SK-N-SH (cell line): ENCODE data around the gene LMTK2. TPM values are rescaled to one million over a fixed set of nuclear protein-coding genes. Genes with fewer than 3 reads are reported as not detected.

Experiments
- CTCF ChIA-PET: fragments of 300-600, 350-600 bp; formaldehyde crosslinking; extraction: SDS; loops from one replicate; lab custom pipeline; 2021; lab: Yijun Ruan, JAX
- POLR2A ChIA-PET: fragments of 350-600 bp; sonication (Branson Sonifier 250); formaldehyde crosslinking; extraction: SDS; loops from one replicate; lab custom pipeline; 2020; ENCODE audit warnings: antibody characterized with exemption, inconsistent platforms; lab: Yijun Ruan, JAX
- DNase-seq: peaks from one replicate; pipeline ENCODE4 v3.0.0; 2012
- H2AFZ ChIP-seq: fragments of 200-600 bp; sonication (generic); 2 replicates; pipeline ENCODE4 v1.8.1; 2016; ENCODE audit warnings: antibody characterized with exemption, mild to moderate bottlenecking, low read depth
- H3F3A ChIP-seq: fragments of 200-600 bp; sonication (generic); replicated peaks from 2 replicates; pipeline ENCODE3; 2016; ENCODE audit warnings: antibody characterized with exemption, mild to moderate bottlenecking; ENCODE audit not compliant: insufficient read depth
- H3K27ac ChIP-seq, 2 experiments: fragments of 200-500 bp in 1 of 2; fragments of 200-600 bp in 1 of 2; sonication (Bioruptor generic) in 1 of 2; sonication (generic), shearing (Covaris generic) in 1 of 2; 2 replicates each; pipeline versions ENCODE4 v1.5.1 to v1.6.1; 2014 to 2016; ENCODE audit warnings: low read depth in 2 of 2, inconsistent platforms in 1 of 2, low read length in 1 of 2, mild to moderate bottlenecking in 1 of 2, mixed read lengths in 1 of 2
- H3K27me3 ChIP-seq: fragments of 200-600 bp; sonication (generic), shearing (Covaris generic); 2 replicates; pipeline ENCODE4 v1.6.1; 2016; ENCODE audit warnings: mixed run types; ENCODE audit not compliant: insufficient read depth
- H3K36me3 ChIP-seq, 2 experiments: fragments of 200-500 bp in 1 of 2; fragments of 200-600 bp in 1 of 2; sonication (Bioruptor generic) in 1 of 2; sonication (generic) in 1 of 2; replicated peaks in 1 of 2; 2 replicates each; pipeline versions ENCODE3 to v1.5.1; 2014 to 2016; ENCODE audit warnings: low read length in 1 of 2, mild to moderate bottlenecking in 1 of 2; ENCODE audit not compliant: insufficient read depth in 2 of 2, control insufficient read depth in 1 of 2
- H3K4me1 ChIP-seq, 2 experiments: fragments of 200-500 bp in 1 of 2; fragments of 200-600 bp in 1 of 2; sonication (Bioruptor generic) in 1 of 2; sonication (generic), shearing (Covaris generic) in 1 of 2; 2 replicates each; pipeline versions ENCODE4 v1.5.1 to v1.6.1; 2014 to 2016; ENCODE audit warnings: low read depth in 1 of 2, low read length in 1 of 2, mixed run types in 1 of 2; ENCODE audit not compliant: insufficient read depth in 2 of 2, control insufficient read depth in 1 of 2
- H3K4me2 ChIP-seq: fragments of 200-600 bp; sonication (generic), shearing (Covaris generic); 2 replicates; pipeline ENCODE4 v1.6.1; 2017; ENCODE audit warnings: mixed run types
- H3K4me3 ChIP-seq, 2 experiments: fragments of 200-500 bp in 1 of 2; fragments of 200-600 bp in 1 of 2; sonication (Bioruptor generic) in 1 of 2; sonication (generic), shearing (Covaris generic) in 1 of 2; 2 replicates each; pipeline versions ENCODE4 v1.5.1 to v1.8.1; 2014 to 2016; ENCODE audit warnings: low read depth in 2 of 2, inconsistent platforms in 1 of 2, low read length in 1 of 2, mild to moderate bottlenecking in 1 of 2, mixed read lengths in 1 of 2, moderate library complexity in 1 of 2
- H3K79me2 ChIP-seq: fragments of 200-600 bp; sonication (generic); 2 replicates; pipeline ENCODE4 v1.8.1; 2017; ENCODE audit warnings: mild to moderate bottlenecking; ENCODE audit not compliant: insufficient read depth
- H3K9ac ChIP-seq: fragments of 200-600 bp; sonication (generic); 2 replicates; pipeline ENCODE4 v1.6.1; 2017; ENCODE audit warnings: mixed run types
- H3K9me2 ChIP-seq: fragments of 200-600 bp; sonication (generic); 2 replicates; pipeline ENCODE4 v1.6.1; 2017; ENCODE audit warnings: mixed run types
- H3K9me3 ChIP-seq: fragments of 200-600 bp; sonication (generic); 2 replicates; pipeline ENCODE4 v1.6.1; 2017; ENCODE audit warnings: mixed run types, mild to moderate bottlenecking, moderate library complexity
- H4K20me1 ChIP-seq: fragments of 200-600 bp; sonication (generic); 2 replicates; pipeline ENCODE4 v1.6.1; 2017; ENCODE audit warnings: mild to moderate bottlenecking, mixed run types; ENCODE audit not compliant: insufficient read depth
- EP300 ChIP-seq, 2 experiments: IDR thresholded peaks; 2 replicates each; pipeline versions ENCODE4 v1.4.0 to v1.6.1; 2012; ENCODE audit warnings: borderline replicate concordance in 1 of 2, low read depth in 1 of 2, low read length in 1 of 2
- FOSL2 ChIP-seq: IDR thresholded peaks from 2 replicates; pipeline ENCODE4 v1.4.0; 2012; ENCODE audit warnings: low read depth, mild to moderate bottlenecking, moderate library complexity, borderline replicate concordance
- FOXJ3 ChIP-seq: sonication (generic); formaldehyde crosslinking; IDR thresholded peaks from 2 replicates; pipeline ENCODE4 v1.5.1; 2020; ENCODE audit warnings: mild to moderate bottlenecking, missing genetic modification reagents
- FOXM1 ChIP-seq: IDR thresholded peaks from 2 replicates; pipeline ENCODE4 v1.4.0; 2012; ENCODE audit warnings: low read depth, mild to moderate bottlenecking
- GATA2 ChIP-seq: sonication (generic); formaldehyde crosslinking; IDR thresholded peaks from 2 replicates; pipeline ENCODE4 v1.5.0; 2020; ENCODE audit warnings: mild to moderate bottlenecking, missing genetic modification reagents
- JUND ChIP-seq: IDR thresholded peaks from 2 replicates; pipeline ENCODE4 v1.4.0; 2012
- POLR2AphosphoS5 ChIP-seq: IDR thresholded peaks from 2 replicates; pipeline ENCODE4 v1.6.1; 2012; ENCODE audit warnings: low read depth, low read length
- RAD21 ChIP-seq: IDR thresholded peaks from 2 replicates; pipeline ENCODE4 v1.6.1; 2012; ENCODE audit warnings: mild to moderate bottlenecking, low read length
- RCOR1 ChIP-seq: fragments of 150-350 bp; IDR thresholded peaks from 2 replicates; pipeline ENCODE4 v1.6.1; 2017; ENCODE audit warnings: antibody characterized with exemption, low read length
- RFX5 ChIP-seq: IDR thresholded peaks from 2 replicates; pipeline ENCODE4 v1.6.1; 2012; ENCODE audit warnings: mild to moderate bottlenecking, improper control_type of control experiment, low read length
- SMC3 ChIP-seq: IDR thresholded peaks from 2 replicates; pipeline ENCODE4 v1.6.1; 2012; ENCODE audit warnings: low read depth, low read length, improper control_type of control experiment
- TAF1 ChIP-seq: IDR thresholded peaks from 2 replicates; pipeline ENCODE4 v1.6.1; 2012; ENCODE audit warnings: low read depth, mild to moderate bottlenecking, low read length, moderate library complexity, borderline replicate concordance
- TCF12 ChIP-seq: IDR thresholded peaks from 2 replicates; pipeline ENCODE4 v1.4.0; 2012
- WGBS: methylation state at CpG from one replicate; pipeline ENCODE4 v1.1.6; 2017; ENCODE audit warnings: low lambda C conversion rate; 5-methylcytosine and 5-hydroxymethylcytosine counted together
- polyA plus RNA-seq, 3 experiments: library from polyadenylated mRNA; depleted of rRNA; stranded (reverse); fragments of >200 nt; gene quantifications; 2 replicates each; pipeline ENCODE4 v1.2.3, GENCODE V29; 2012
- TF ChIP-seq, protein P1 (sequence below): fragments of 150-350 bp; IDR thresholded peaks from 2 replicates; pipeline ENCODE4 v1.6.1; 2017; ENCODE audit warnings: antibody characterized with exemption, low read length, low read depth, borderline replicate concordance
- TF ChIP-seq, protein P2 (sequence below): IDR thresholded peaks from 2 replicates; pipeline ENCODE4 v1.4.0; 2012; ENCODE audit warnings: low read depth, borderline replicate concordance
- TF ChIP-seq, protein P3 (sequence below): fragments of 200-600 bp; sonication (generic); IDR thresholded peaks from 2 replicates; pipeline ENCODE4 v1.6.1; 2017; ENCODE audit warnings: antibody characterized with exemption, mild to moderate bottlenecking, moderate library complexity

LMTK2 gene
- polyA plus RNA-seq, 1 of the 3 experiments (the other 2 are of a cell fraction): 9.0 TPM

DNA sequence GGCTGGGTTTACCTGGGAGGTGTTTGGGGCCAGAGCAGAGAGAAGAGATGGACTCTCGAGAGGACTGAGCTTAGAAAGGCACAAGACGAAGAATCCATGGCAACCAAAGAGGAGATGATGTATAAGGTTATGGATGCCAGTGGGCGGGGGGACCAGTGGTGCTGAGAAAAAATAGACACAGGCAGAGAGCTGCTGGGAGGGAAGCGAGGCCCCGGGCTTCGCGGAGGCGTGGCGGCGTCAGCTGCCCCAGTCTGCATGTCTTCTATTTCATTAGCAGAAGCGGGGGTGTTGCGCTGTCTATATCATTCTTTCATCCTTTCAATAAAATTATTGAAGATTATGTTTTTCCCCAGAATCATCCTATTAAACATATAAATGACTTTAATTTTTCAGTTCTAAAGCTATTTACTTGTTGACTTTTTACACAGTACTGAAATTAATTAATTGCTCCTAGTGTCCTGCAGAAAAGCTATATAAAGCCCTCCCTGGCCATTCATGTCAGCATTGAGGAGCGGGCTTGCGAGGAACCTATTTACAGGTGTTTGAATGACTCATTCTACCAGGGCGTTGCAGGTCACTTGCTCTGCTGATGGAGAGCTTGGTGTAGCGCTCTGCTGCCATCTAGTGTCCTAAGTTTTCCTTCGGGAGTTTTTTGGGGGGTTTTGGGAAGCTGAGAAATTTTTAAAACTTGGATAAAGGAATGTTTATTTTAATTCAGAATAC, 61.7 kb downstream of the LMTK2 start:
- H3K4me2 ChIP-seq: no peak overlapping the region
- 58% methylated on average over 17 of the region's 17 CpGs for WGBS

More for the DNA sequence above, 61.7 kb downstream of the LMTK2 start:
- H3K4me3 ChIP-seq: no peak overlapping the region
- POLR2A ChIA-PET: interaction anchor here (1.1 kb wide), 1 partner anchor 85 kb away, joined by 3 read pairs; no protein-coding TSS in a partner anchor
- no peaks in the 10 kb centered on the region for H4K20me1 ChIP-seq
- no peaks in the 10 kb centered on the region for H3K9me2 ChIP-seq
- H3K36me3 ChIP-seq: peaks cover 6 to 20% of the 10 kb centered on the region in 2 experiments
- H3K9me3 ChIP-seq: no peaks in the 10 kb centered on the region
- no peak overlapping the region for H2AFZ ChIP-seq
- CTCF ChIA-PET: interaction anchor here (0.6 to 19.6 kb wide), 69 partner anchors 9 to 1992 kb away, joined by 3 to 744 read pairs (median 6); partner anchors contain the start of genes ASNS and LMTK2
- peak; percentile 91 for DNase-seq
- H3K27ac ChIP-seq: no peak overlapping the region
- no peaks in the 10 kb centered on the region for H3K27me3 ChIP-seq
- H3K79me2 ChIP-seq: no peaks in the 10 kb centered on the region
- H3K4me1 ChIP-seq: peaks cover 0 to 14% of the 10 kb centered on the region in 2 experiments; a peak in 2 of 4 replicates
- no peak overlapping the region for H3K9ac ChIP-seq
- H3F3A ChIP-seq: peaks cover 13% of the 10 kb centered on the region
- peak; percentile 64; the same call in 1 of the 2 replicates for TF ChIP-seq FOSL2
- peak; percentile 47 for TF ChIP-seq JUND
- TF ChIP-seq POLR2AphosphoS5: no peak
- TF ChIP-seq GATA2 (CRISPR knock-in tag): no peak
- no peak for TF ChIP-seq TAF1
- TF ChIP-seq, protein P1, sequence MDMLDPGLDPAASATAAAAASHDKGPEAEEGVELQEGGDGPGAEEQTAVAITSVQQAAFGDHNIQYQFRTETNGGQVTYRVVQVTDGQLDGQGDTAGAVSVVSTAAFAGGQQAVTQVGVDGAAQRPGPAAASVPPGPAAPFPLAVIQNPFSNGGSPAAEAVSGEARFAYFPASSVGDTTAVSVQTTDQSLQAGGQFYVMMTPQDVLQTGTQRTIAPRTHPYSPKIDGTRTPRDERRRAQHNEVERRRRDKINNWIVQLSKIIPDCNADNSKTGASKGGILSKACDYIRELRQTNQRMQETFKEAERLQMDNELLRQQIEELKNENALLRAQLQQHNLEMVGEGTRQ: no peak
- peak; percentile 82 for TF ChIP-seq SMC3
- no peak for TF ChIP-seq TCF12
- 0 out of 2 replicates have a peak, but pooled peaks have one; percentile 33 for TF ChIP-seq RCOR1
- TF ChIP-seq, protein P2, sequence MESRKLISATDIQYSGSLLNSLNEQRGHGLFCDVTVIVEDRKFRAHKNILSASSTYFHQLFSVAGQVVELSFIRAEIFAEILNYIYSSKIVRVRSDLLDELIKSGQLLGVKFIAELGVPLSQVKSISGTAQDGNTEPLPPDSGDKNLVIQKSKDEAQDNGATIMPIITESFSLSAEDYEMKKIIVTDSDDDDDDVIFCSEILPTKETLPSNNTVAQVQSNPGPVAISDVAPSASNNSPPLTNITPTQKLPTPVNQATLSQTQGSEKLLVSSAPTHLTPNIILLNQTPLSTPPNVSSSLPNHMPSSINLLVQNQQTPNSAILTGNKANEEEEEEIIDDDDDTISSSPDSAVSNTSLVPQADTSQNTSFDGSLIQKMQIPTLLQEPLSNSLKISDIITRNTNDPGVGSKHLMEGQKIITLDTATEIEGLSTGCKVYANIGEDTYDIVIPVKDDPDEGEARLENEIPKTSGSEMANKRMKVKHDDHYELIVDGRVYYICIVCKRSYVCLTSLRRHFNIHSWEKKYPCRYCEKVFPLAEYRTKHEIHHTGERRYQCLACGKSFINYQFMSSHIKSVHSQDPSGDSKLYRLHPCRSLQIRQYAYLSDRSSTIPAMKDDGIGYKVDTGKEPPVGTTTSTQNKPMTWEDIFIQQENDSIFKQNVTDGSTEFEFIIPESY: no peak
- 0 out of 2 replicates have a peak, but pooled peaks have one; percentile 19 for TF ChIP-seq FOXM1
- TF ChIP-seq, protein P3, sequence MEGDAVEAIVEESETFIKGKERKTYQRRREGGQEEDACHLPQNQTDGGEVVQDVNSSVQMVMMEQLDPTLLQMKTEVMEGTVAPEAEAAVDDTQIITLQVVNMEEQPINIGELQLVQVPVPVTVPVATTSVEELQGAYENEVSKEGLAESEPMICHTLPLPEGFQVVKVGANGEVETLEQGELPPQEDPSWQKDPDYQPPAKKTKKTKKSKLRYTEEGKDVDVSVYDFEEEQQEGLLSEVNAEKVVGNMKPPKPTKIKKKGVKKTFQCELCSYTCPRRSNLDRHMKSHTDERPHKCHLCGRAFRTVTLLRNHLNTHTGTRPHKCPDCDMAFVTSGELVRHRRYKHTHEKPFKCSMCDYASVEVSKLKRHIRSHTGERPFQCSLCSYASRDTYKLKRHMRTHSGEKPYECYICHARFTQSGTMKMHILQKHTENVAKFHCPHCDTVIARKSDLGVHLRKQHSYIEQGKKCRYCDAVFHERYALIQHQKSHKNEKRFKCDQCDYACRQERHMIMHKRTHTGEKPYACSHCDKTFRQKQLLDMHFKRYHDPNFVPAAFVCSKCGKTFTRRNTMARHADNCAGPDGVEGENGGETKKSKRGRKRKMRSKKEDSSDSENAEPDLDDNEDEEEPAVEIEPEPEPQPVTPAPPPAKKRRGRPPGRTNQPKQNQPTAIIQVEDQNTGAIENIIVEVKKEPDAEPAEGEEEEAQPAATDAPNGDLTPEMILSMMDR: peak; percentile 100
- no peak for TF ChIP-seq EP300 (IDR thresholded peaks at IDR 0.05; ENCODE audit: borderline replicate concordance in 1 of 2, low read depth in 1 of 2, low read length in 1 of 2)
- peak; percentile 59; the same call in 1 of the 2 replicates for TF ChIP-seq RFX5
- no peak for TF ChIP-seq FOXJ3
- TF ChIP-seq RAD21: peak; percentile 95
